ENCODE results near the gene DNAH17. TPM values are rescaled to one million over a fixed set of nuclear protein-coding genes. Genes with fewer than 3 reads are reported as not detected.

Gene DNAH17
- total RNA-seq, 2 donors from 2014 or later = 0.04 TPM; not detected in 1

- no peak for TF ChIP-seq CTCF (IDR thresholded peaks at IDR 0.05)
- Histone ChIP-seq H3K36me3 (no peaks in the 10 kb centered on the region), H3K27me3 (no peaks in the 10 kb centered on the region), H3K4me1 (no peaks in the 10 kb centered on the region), H3K9me3 (no peaks in the 10 kb centered on the region), H3K4me3 (no peak overlapping the region), H3K27ac (no peak overlapping the region)
- no peak for DNase-seq (ENCODE audit: low spot score)
These were observed 645 bp downstream of the DNAH17 start for GRCh38 chr17:78576389-78577112.

- no peaks in the 10 kb centered on the region for H3K9me3 ChIP-seq
- H3K4me1 ChIP-seq = no peaks in the 10 kb centered on the region
- no peak for DNase-seq (ENCODE audit: low spot score)
- H3K4me3 ChIP-seq = no peak overlapping the region
- no peaks in the 10 kb centered on the region for H3K36me3 ChIP-seq
- TF ChIP-seq CTCF (IDR thresholded peaks at IDR 0.05) = no peak
- no peaks in the 10 kb centered on the region for H3K27me3 ChIP-seq
- H3K27ac ChIP-seq = no peak overlapping the region
These were observed 1.3 kb downstream of the DNAH17 start for GRCh38 chr17:78575899-78576298.

- TF ChIP-seq CTCF (IDR thresholded peaks at IDR 0.05) = no peak
- Histone ChIP-seq H3K27me3 (no peaks in the 10 kb centered on the region), H3K9me3 (no peaks in the 10 kb centered on the region), H3K36me3 (no peaks in the 10 kb centered on the region), H3K4me1 (no peaks in the 10 kb centered on the region), H3K27ac (no peak overlapping the region), H3K4me3 (no peak overlapping the region)
- no peak for DNase-seq (ENCODE audit: low spot score)
These were observed 1.9 kb downstream of the DNAH17 start for GRCh38 chr17:78575340-78575739.

GRCh38 chr17:78573955-78574354, 3.2 kb downstream of the DNAH17 start:
- no peak for DNase-seq (ENCODE audit: low spot score)
- H3K4me1 ChIP-seq = no peaks in the 10 kb centered on the region
- no peaks in the 10 kb centered on the region for H3K27me3 ChIP-seq
- no peaks in the 10 kb centered on the region for H3K36me3 ChIP-seq
- no peaks in the 10 kb centered on the region for H3K9me3 ChIP-seq
- no peak overlapping the region for H3K27ac ChIP-seq
- no peak overlapping the region for H3K4me3 ChIP-seq
- TF ChIP-seq CTCF (IDR thresholded peaks at IDR 0.05) = no peak

- Histone ChIP-seq H3K4me3 (no peak overlapping the region), H3K27me3 (no peaks in the 10 kb centered on the region), H3K4me1 (no peaks in the 10 kb centered on the region), H3K9me3 (no peaks in the 10 kb centered on the region), H3K36me3 (no peaks in the 10 kb centered on the region), H3K27ac (no peak overlapping the region)
- TF ChIP-seq CTCF (IDR thresholded peaks at IDR 0.05) = no peak
- DNase-seq (ENCODE audit: low spot score) = no peak
These were observed 4.7 kb downstream of the DNAH17 start for GRCh38 chr17:78572239-78573205.

All from right atrium auricular region (tissue), 2 donors.